HepG2 (cell line): Measurements from ENCODE around the gene RAB43. TPM values are rescaled to one million over a fixed set of nuclear protein-coding genes. Genes with fewer than 3 reads are reported as not detected.
A peak's percentile ranks its signal among the peaks of the same experiment; 100 is the strongest.

Experiments
- AKNA ChIP-seq: sonication (generic); formaldehyde crosslinking; IDR thresholded peaks from 2 replicates; pipeline ENCODE4 v1.4.0; 2020; ENCODE audit warnings: missing genetic modification reagents, borderline replicate concordance
- FOXP1 ChIP-seq, 2 experiments: fragments of 450-650 bp in 1 of 2; IDR thresholded peaks; 2 replicates each; pipeline ENCODE4 v1.6.1; 2017 to 2018; ENCODE audit warnings: antibody characterized with exemption in 1 of 2
- KLF9 ChIP-seq: IDR thresholded peaks from 2 replicates; pipeline ENCODE4 v1.6.1; 2016; ENCODE audit warnings: low read depth
- NAIF1 ChIP-seq: sonication (generic); formaldehyde crosslinking; IDR thresholded peaks from 2 replicates; pipeline ENCODE4 v1.5.0; 2020; ENCODE audit warnings: mild to moderate bottlenecking, missing genetic modification reagents, borderline replicate concordance
- NCOA2 ChIP-seq: sonication (generic); formaldehyde crosslinking; IDR thresholded peaks from 2 replicates; pipeline ENCODE4 v1.8.0; 2022; ENCODE audit warnings: inconsistent platforms
- PITX1 ChIP-seq: sonication (generic); formaldehyde crosslinking; IDR thresholded peaks from 2 replicates; pipeline ENCODE4 v1.5.1; 2020; ENCODE audit warnings: mild to moderate bottlenecking, missing genetic modification reagents
- POLR2G ChIP-seq: fragments of 200-400 bp; formaldehyde crosslinking; IDR thresholded peaks from 2 replicates; pipeline ENCODE4 v1.6.1; 2018; ENCODE audit warnings: mild to moderate bottlenecking, low read depth, low read length, moderate library complexity
- PTBP1 ChIP-seq: fragments of 200-400 bp; formaldehyde crosslinking; IDR thresholded peaks from 2 replicates; pipeline ENCODE4 v1.6.1; 2018; ENCODE audit warnings: low read length, low read depth; ENCODE audit not compliant: poor library complexity, severe bottlenecking
- TGIF2 ChIP-seq: IDR thresholded peaks from 2 replicates; pipeline ENCODE4 v1.6.1; 2016; ENCODE audit warnings: control low read depth, missing compliant biosample characterization
- XBP1 ChIP-seq: sonication (generic); formaldehyde crosslinking; IDR thresholded peaks from 2 replicates; pipeline ENCODE4 v1.5.0; 2020; ENCODE audit warnings: missing genetic modification reagents
- ZBTB39 ChIP-seq: sonication (generic); formaldehyde crosslinking; IDR thresholded peaks from 2 replicates; pipeline ENCODE4 v1.5.0; 2020; ENCODE audit warnings: missing genetic modification reagents
- ZNF546 ChIP-seq: sonication (generic); formaldehyde crosslinking; conservative IDR thresholded peaks from 2 replicates; pipeline ENCODE4 v1.8.1; 2023; ENCODE audit warnings: mild to moderate bottlenecking, missing genetic modification reagents
- ZNF891 ChIP-seq: sonication (generic); formaldehyde crosslinking; IDR thresholded peaks from 2 replicates; pipeline ENCODE4 v1.5.0; 2020; ENCODE audit warnings: mild to moderate bottlenecking, missing genetic modification reagents
- ZSCAN20 ChIP-seq: sonication (generic); formaldehyde crosslinking; IDR thresholded peaks from 2 replicates; pipeline ENCODE4 v1.4.0; 2020; ENCODE audit warnings: missing genetic modification reagents, mild to moderate bottlenecking, borderline replicate concordance
- polyA plus RNA-seq, 8 experiments: library from polyadenylated mRNA; depleted of rRNA in 3 of 8; stranded (reverse) in 7 of 8; unstranded in 1 of 8; fragments of >200 nt; fragmentation: Illumina TruSeq in 4 of 8; extraction: Trizol in 4 of 8; gene quantifications; 2 replicates each; pipeline versions ENCODE4 v1.2.1 to v1.2.3, GENCODE V29; 2011 to 2016; ENCODE audit warnings: low read depth in 4 of 8, missing spikeins in 1 of 8, mixed read lengths in 1 of 8; ENCODE audit not compliant: insufficient read depth in 1 of 8
- total RNA-seq, 5 experiments: library from RNA; depleted of rRNA; stranded (reverse); fragments of >200 nt; fragmentation: Illumina TruSeq; extraction: Trizol; gene quantifications; 2 replicates each; pipeline ENCODE4 v1.2.3, GENCODE V29; 2016; ENCODE audit warnings: low read depth in 1 of 5

RAB43 gene
- total and polyA plus RNA-seq, 2 of the 13 experiments (the other 11 are each of a cell fraction or from before 2014, with no cell fraction given) = 11.8 to 18.4 TPM

DNA sequence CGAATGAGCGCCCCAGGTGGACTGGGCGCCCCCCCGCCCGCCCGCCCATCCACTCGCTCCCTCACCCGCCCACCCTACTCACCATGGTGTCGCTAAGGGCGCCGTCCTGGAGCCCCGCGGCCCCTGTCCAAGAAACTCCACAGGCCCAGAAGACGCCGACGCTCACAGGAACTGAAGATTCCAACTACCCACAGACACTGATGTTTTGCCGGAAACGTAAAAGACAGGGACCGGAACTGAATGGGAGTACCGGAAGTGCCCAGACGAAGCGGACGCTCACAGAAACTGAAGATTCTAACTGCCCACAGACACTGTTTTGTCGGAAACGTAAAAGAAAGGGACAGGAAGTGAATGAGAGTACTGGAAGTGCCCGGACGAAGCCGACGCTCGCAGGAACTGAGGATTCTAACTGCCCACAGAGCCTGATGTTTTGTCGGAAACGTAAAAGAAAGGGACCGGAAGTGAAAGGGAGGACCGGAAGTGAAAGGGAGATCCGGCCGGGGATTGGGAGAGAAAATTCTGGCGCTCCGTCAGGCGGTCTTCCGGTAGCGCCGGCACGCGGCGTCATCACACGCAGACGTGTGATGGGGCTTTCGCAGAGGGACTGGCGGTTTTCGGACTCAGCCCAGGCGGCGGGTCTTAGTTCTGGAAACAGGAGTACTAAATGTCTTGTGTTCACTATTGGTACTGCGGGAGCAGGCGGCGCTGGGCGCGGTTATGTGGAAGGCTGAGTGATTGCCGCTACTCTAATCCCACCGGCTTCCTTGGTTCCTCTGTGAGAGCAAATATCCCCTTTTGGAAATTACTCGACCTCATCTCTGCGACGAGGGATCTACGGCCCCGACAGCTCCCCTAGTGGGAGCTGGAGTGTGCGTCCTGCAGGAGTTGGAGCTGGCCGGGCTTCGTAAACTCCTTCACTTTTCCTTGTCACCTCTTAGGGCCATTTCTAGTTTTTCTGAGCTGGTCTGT, 39.6 kb upstream of the RAB43 start, which contains the start of gene ISY1 (continued):
- TF ChIP-seq AKNA = no peak
- peak; percentile 36; the same call in 1 of the 2 replicates for TF ChIP-seq NCOA2 (CRISPR knock-in tag)
- peak; percentile 96 for TF ChIP-seq POLR2G
- TF ChIP-seq ZSCAN20 = no peak; the same call in 1 of the 2 replicates
- TF ChIP-seq XBP1 (CRISPR knock-in tag) = no peak
- TF ChIP-seq ZNF891 (CRISPR knock-in tag) = peak; percentile 62; the same call in 1 of the 2 replicates
- TF ChIP-seq ZNF546 = no peak
- peak; percentile 92 for TF ChIP-seq TGIF2 (CRISPR knock-in tag)
- no peak for TF ChIP-seq KLF9 (CRISPR knock-in tag)
- no peak for TF ChIP-seq ZBTB39 (CRISPR knock-in tag)
- peak; percentile 66; the same call in 1 of the 2 replicates for TF ChIP-seq NAIF1 (CRISPR knock-in tag)
- TF ChIP-seq PTBP1 = no peak
- TF ChIP-seq PITX1 (CRISPR knock-in tag) = peak; percentile 63; the same call in 1 of the 2 replicates
- no peak for TF ChIP-seq FOXP1 (IDR thresholded peaks at IDR 0.05)
- TF ChIP-seq FOXP1 (CRISPR knock-in tag; IDR thresholded peaks at IDR 0.05) = no peak
